Activated CD4-positive, alpha-beta T cell treated with anti-CD3 and anti-CD28 coated beads, Interleukin-2, amount 10 ng/mL, durations not matched to agents 24 days and 14 days (primary cell): ENCODE data around the gene PFKFB4. TPM values are rescaled to one million over a fixed set of nuclear protein-coding genes. Genes with fewer than 3 reads are reported as not detected.
"Not testable (repeated sequence)": the region's sequence is repeated elsewhere in the genome, so short reads cannot be mapped to it uniquely, and the experiment has no call there.

Experiments used
- DNase-seq: peaks from one replicate; pipeline ENCODE4 v3.0.0; 2022
- H3K27ac Mint-ChIP-seq: one replicate; pipeline ENCODE4 v1.8.0; 2022; ENCODE audit warnings: mild to moderate bottlenecking, mixed read lengths
- H3K27me3 Mint-ChIP-seq: one replicate; pipeline ENCODE4 v1.8.0; 2022; ENCODE audit warnings: mixed read lengths
- H3K36me3 Mint-ChIP-seq: one replicate; pipeline ENCODE4 v1.8.0; 2022; ENCODE audit warnings: low read depth, mild to moderate bottlenecking, mixed read lengths
- H3K4me1 Mint-ChIP-seq: one replicate; pipeline ENCODE4 v1.8.0; 2021; ENCODE audit warnings: mixed read lengths
- H3K4me3 Mint-ChIP-seq: one replicate; pipeline ENCODE4 v1.8.0; 2022; ENCODE audit warnings: mild to moderate bottlenecking, moderate library complexity, mixed read lengths
- H3K9me3 Mint-ChIP-seq: one replicate; pipeline ENCODE4 v1.8.0; 2021; ENCODE audit warnings: mixed read lengths
- intact Hi-C: fragments of 100-400 bp; cut with micrococcal nuclease; formaldehyde crosslinking; loops from one replicate; pipeline ENCODE4 v1.15.1; 2023
- total RNA-seq: library from RNA; stranded (reverse); gene quantifications from 2 replicates; pipeline ENCODE4 v1.2.3, GENCODE V29; 2022

PFKFB4 gene
- total RNA-seq, 1 donor from 2014 or later, result 44.0 TPM

DNA sequence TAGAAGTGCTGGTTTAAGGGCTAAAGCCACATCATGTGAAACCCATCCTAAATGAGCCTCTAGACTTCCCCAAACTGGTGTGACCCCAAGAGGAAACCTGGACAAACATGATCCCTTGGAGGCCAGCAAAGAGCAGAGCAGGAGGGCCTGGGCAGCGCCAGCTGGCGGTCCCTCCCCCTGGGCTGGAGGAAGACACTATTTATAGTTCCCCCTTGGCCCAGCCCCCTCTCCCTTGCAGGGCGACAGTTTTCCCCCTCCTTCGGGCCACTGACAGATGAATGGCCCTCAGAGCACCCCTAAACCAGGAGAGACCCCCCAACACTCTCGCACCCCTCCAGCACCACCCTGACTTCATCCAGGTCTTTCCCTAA, 4.0 kb upstream of the PFKFB4 start:
- no peaks in the 10 kb centered on the region for H3K9me3 Mint-ChIP-seq
- H3K27ac Mint-ChIP-seq, result peak overlapping the region; percentile 20
- peaks cover 29% of the 10 kb centered on the region for H3K4me1 Mint-ChIP-seq
- intact Hi-C loops, result no loop called here
- H3K4me3 Mint-ChIP-seq, result no peak overlapping the region
- no peak for DNase-seq
- H3K27me3 Mint-ChIP-seq, result no peaks in the 10 kb centered on the region
- no peaks in the 10 kb centered on the region for H3K36me3 Mint-ChIP-seq

DNA sequence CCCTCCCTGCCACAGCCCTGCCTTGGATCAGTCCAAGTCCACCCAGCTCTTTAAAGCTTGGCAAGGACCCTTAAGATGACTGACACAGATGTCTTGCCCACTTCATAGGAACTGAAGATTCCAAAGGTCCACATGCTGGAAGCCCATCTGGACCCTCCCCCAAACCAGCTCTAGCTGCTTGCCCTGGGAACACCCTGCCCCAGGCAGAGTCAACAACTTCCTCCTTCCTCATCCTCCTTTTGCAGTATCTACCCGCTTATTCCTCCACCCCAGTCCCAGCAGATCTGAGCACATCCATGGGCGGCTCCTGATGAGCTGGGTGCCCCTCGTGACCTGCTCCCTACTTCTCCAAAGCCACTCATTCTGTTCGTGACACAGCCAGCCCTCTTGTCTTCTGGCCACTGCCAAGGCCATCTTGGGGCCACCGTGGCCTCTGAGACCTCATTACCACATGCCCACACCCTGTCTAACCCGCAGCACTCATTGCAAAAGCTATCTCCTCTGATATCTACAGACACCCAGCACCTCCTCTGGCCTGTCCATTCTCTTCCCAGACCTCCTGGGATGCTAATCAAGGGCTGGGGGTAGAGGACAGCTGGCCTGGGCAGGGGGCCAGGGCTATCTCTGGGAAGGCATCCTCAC, 2.0 kb upstream of the PFKFB4 start:
- H3K27ac Mint-ChIP-seq, result peak overlapping the region; percentile 61
- no peaks in the 10 kb centered on the region for H3K27me3 Mint-ChIP-seq
- peak overlapping the region; percentile 36 for H3K4me3 Mint-ChIP-seq
- peaks cover 45% of the 10 kb centered on the region for H3K4me1 Mint-ChIP-seq
- H3K36me3 Mint-ChIP-seq, result peaks cover 11% of the 10 kb centered on the region
- no peaks in the 10 kb centered on the region for H3K9me3 Mint-ChIP-seq
- no peak for DNase-seq
- intact Hi-C loops, result loop anchor here (1.0 to 5.0 kb wide), 3 partner anchors 51 to 318 kb away; partner anchors contain the start of genes SLC26A6 and ZNF589

DNA sequence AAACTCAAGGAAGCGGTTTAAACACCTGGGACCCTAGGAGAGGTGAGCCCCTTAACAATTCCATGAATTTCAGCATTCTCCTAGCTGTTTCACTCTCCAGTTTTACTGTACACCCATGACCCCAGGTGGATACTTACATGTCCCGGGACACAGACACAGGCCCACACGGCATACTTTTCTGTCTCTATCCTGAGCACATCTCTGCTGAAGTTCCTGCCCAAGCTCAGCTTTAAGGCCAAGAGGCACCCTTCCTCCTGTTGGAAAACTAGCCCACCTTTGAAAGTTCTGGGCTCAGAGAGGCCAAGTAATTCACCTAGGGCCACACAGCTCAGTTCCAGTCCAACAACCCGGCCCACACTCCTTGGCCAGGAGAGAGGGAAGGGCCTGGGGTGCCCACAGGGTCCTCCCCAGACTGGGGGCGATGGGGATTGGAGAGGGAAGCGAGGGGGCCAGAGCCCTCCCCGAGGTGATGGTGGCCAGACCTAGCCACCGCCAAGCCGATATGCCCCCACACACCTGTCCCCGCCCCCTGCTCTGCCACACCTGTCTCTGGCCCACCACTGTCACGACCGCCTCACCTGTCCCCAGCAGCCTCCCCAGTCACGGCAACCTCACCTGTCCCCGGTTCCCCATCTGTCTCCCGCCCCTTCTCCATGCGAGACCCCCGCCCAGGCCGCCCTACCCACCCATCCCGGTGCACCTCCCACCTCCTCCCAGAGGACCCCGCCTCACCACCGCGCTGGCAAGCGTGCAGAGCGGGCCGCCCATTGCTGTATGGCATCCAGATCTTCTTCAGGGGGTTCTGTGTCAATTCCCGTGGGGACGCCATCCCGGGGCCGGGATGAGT, 431 bp downstream of the PFKFB4 start:
- Mint-ChIP-seq H3K36me3 (peaks cover 18% of the 10 kb centered on the region), H3K9me3 (no peaks in the 10 kb centered on the region), H3K4me3 (peak overlapping the region; percentile 93), H3K27ac (peak overlapping the region; percentile 97), H3K4me1 (peaks cover 46% of the 10 kb centered on the region), H3K27me3 (no peaks in the 10 kb centered on the region)
- peak; percentile 70 for DNase-seq
- intact Hi-C loops, result loop anchor here (2.0 to 5.0 kb wide), 4 partner anchors 49 to 287 kb away; partner anchors contain the start of genes CCDC51 and TMA7

DNA sequence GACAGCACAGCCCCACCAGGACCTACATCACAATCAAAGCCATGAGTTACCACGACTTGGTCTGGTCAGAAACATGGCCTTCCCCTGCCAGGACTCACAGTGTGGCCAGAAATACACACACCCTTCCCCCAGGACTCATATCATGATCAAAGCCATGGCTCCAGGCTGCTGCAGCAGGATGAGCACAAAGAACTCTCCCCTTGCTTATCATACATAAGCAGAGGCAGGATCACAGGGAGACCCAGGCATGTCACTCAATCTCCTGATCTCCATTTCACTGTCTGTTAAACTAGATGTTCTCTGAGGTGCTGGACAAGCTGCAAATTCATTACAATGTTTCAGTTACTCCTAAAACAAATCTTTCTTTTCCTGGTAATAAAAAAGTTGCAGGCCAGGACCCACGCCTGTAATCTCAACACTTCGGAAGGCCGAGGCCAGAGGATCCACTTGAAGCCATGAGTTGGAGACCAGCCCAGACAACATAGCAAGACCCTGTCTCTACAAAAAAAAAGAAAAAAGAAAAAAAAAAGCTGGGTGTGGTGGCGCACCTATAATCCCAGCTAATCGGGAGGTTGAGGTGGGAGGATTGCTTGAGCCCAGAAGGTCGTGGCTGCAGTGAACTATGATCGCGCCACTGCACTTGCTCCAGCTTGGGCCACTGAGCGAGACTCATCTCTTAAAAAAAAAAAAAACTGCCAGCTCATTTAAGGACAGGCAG, 1.2 kb downstream of the PFKFB4 start:
- Mint-ChIP-seq H3K27ac (peak overlapping the region; percentile 63), H3K4me3 (peak overlapping the region; percentile 93), H3K27me3 (no peaks in the 10 kb centered on the region), H3K4me1 (peaks cover 51% of the 10 kb centered on the region), H3K9me3 (no peaks in the 10 kb centered on the region), H3K36me3 (peaks cover 24% of the 10 kb centered on the region)
- intact Hi-C loops, result loop anchor here (5.0 kb wide), 1 partner anchor 48 kb away; no protein-coding TSS in a partner anchor
- no peak for DNase-seq

DNA sequence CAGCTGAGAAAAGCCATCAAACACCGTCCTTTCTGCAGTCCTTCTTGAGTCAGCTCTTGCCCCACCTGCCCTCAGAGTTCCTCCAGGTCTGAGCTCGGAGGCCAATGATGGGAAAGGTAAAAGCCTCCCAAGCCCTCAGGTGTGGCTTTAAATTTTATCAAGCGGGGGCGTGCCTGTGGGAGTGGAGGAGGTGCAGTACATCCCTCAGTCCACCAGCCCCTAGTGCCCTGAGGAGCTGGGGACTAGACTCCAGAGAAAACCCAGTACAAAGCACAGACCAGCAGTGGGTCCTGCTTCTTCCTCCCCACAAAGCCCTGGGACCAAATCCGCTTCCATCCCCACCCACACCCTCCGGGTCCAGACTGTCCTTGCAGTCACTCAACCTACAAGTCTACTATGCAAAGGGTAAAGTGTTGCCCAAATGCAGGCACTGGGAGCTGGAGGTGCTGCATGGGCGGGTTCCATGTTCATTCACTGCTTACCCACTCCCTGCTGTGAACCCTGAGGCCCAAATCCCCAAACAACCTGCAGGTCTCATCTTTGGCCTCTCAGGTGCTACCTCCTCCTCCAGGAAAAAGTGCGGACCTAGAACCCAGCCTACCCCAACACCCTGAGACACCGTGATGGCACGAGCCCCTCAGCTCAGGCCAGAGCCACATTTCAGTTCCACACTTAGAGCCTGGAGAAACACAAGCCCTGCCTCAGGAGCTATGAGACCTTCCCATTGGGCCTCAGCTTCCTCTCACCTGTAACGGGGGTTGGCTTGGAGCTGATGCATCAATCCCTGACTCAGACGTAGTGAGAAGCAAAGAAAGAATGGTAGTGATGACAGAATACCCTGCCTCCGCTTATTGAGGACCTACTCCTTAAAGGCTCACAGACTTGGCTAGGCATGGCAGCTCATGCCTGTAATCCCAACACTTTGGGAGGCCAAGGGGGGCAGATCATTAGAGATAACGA, 2.4 kb downstream of the PFKFB4 start:
- no peak overlapping the region for H3K27ac Mint-ChIP-seq
- intact Hi-C loops, result no loop called here
- H3K4me1 Mint-ChIP-seq, result peaks cover 48% of the 10 kb centered on the region

DNA sequence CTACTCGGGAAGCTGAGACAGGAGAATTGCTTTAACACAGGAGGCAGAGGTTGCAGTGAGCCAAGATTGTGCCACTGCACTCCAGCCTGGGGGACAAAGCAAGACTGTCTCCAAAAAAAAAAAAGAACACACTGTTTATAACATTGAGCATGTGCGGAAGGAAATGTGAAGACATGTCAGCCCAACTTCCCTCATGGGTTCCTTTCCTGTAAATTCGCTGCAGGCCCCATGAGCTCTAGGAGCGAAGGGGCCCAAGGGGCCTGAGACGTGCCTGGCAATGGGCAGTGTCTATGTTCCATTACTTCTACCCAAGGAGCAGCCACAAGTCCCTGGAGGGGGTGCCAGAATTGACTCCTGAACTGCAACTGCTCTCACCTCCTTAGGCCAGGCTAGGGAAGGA, 3.2 kb downstream of the PFKFB4 start:
- no peak for DNase-seq
- intact Hi-C loops, result no loop called here
- Mint-ChIP-seq H3K27me3 (no peaks in the 10 kb centered on the region), H3K9me3 (no peaks in the 10 kb centered on the region), H3K27ac (no peak overlapping the region), H3K4me1 (peaks cover 45% of the 10 kb centered on the region), H3K36me3 (peaks cover 32% of the 10 kb centered on the region), H3K4me3 (peak overlapping the region; percentile 15)

More for the DNA sequence above, 2.4 kb downstream of the PFKFB4 start:
- peaks cover 28% of the 10 kb centered on the region for H3K36me3 Mint-ChIP-seq
- no peaks in the 10 kb centered on the region for H3K27me3 Mint-ChIP-seq
- DNase-seq, result no peak
- H3K9me3 Mint-ChIP-seq, result no peaks in the 10 kb centered on the region
- H3K4me3 Mint-ChIP-seq, result peak overlapping the region; percentile 93

DNA sequence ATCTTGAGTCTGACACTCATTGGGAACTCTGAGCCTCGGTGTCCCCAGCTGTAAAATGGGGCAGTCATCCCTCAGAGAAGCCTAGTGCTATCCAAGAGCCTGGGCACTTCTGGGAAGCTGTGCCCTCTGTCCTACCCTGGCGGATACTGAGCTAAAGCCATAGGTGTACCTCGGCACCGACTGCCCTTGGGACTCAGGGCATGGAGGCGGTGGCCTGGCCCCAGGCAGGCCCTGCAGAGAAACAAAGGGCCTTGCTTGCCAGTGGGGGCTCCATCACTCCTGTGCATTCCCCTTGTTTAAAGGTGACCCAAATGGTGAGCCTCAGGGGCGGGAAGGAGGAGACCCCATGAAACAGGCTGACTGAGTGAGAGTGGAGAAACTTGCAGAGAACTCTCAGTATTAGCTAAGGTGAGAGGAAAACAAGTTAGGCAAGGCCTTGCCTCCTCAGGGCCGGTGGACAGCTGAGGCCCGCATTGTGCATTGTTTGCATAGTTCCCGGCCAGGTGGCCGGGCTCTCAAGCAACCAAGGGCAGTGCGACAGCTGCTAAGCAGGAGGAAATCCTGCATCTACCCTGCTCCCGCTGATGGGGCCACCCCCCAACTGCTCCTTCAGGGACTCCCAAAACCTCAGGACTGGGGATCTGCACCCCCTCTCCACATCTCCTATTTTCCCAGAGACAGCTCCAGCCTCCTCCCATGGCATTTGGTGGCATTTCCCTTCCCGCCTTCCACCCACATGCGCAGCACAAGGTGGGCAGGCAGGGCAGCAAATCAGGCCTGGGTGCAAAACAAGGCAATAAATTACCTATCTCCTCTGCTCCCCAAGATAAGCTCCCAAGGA, 4.3 kb downstream of the PFKFB4 start:
- Mint-ChIP-seq H3K4me1 (peaks cover 42% of the 10 kb centered on the region), H3K4me3 (no peak overlapping the region), H3K27ac (no peak overlapping the region), H3K27me3 (no peaks in the 10 kb centered on the region), H3K36me3 (peaks cover 39% of the 10 kb centered on the region), H3K9me3 (no peaks in the 10 kb centered on the region)
- intact Hi-C loops, result no loop called here
- no peak for DNase-seq

DNA sequence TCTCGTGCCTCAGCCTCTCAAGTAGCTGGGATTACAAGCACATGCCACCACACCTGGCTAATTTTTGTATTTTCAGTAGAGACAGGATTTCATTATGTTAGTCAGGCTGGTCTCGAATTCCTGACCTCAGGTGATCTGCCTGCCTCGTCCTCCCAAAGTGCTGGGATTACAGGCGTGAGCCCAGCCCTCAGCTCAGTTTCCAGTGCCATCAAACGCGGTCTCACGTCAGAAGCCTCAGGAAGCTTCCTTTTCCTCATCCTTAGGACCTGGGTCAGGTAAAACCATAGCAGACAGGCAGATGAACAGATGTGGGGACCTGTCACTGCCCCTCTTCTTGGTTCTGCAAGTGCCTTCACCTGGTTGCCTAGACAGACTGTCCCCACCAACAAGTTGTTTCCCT, 5.0 kb downstream of the PFKFB4 start:
- intact Hi-C loops, H3K9me3 Mint-ChIP-seq, H3K4me3 Mint-ChIP-seq, H3K27ac Mint-ChIP-seq, H3K27me3 Mint-ChIP-seq, DNase-seq: not testable (repeated sequence)
- peaks cover 46% of the 10 kb centered on the region for H3K36me3 Mint-ChIP-seq
- H3K4me1 Mint-ChIP-seq, result peaks cover 42% of the 10 kb centered on the region

DNA sequence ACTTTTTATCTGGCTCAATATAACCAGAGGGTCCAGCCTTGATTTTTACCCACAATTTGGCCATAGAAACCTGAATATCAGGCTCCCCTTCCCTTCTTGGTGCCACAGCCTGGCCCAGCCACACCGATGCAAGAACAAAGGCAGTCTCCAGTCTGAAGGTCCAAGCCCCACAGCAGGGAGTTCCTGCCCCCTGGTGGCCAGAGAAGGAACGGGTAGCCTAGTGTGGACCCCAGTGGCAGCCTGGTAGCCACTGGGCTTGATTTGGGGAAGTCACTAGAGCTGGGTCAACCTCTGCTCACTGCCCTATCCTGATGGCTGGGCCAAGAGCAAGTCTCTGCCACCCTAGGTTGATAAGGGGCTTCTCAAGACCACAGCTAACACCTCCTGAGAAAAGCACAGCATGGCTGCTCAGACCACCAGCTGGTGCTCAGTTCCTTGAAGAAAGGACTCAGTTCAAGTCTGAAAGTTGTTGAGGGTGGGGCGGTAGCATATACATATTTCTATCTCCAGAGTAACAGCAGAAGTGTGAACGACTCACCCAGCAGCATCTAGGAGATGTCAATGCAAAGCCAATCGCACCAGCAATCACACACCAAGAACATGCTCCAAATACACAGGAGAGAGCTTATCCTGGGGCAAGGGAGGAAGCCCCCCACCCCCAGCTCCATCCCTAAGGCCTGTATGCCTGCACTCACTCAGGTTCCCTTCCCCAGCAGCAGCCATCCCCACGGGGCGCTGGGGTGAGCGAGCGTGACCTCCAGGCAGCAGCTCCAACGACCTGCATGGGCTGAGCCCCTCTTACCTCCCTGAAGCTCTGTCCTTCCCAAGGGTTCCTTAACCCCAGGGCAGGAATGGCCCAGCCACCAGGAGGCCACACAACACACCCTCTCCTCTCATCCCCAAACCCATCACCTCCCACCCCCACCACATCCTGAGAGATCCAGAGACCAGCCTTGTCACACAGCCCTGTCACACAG, 7.6 kb downstream of the PFKFB4 start:
- Mint-ChIP-seq H3K27me3 (no peaks in the 10 kb centered on the region), H3K27ac (peak overlapping the region; percentile 37), H3K4me1 (peaks cover 24% of the 10 kb centered on the region), H3K9me3 (no peaks in the 10 kb centered on the region), H3K36me3 (peaks cover 55% of the 10 kb centered on the region), H3K4me3 (no peak overlapping the region)
- peak; percentile 95 for DNase-seq
- intact Hi-C loops, result loop anchor here (1.0 to 2.0 kb wide), 4 partner anchors 83 to 276 kb away; partner anchors contain the start of genes CCDC51 and TMA7

DNA sequence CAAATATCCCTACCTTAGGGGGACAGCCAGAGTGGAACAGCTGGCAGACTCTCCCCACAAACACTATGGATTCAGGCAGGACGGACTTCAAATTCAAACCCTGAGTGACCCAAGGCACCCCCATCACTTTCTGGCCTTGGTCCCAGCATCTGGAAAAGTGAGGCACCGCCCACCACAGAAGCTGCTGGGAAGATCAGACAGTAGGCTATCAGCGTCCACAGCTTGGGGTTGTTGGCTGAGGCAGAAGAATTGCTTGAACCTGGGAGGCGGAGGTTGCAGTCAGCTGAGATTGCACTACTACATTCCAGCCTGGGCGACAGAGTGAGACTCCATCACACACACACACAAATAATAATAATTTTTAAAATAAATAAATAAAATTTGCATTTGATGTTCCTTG, 8.5 kb downstream of the PFKFB4 start:
- H3K4me3 Mint-ChIP-seq, result no peak overlapping the region
- H3K9me3 Mint-ChIP-seq, result no peaks in the 10 kb centered on the region
- intact Hi-C loops, result loop anchor here (1.0 to 2.0 kb wide), 4 partner anchors 82 to 275 kb away; partner anchors contain the start of genes CCDC51 and TMA7
- no peak for DNase-seq
- H3K36me3 Mint-ChIP-seq, result peaks cover 52% of the 10 kb centered on the region
- peaks cover 17% of the 10 kb centered on the region for H3K4me1 Mint-ChIP-seq
- H3K27me3 Mint-ChIP-seq, result no peaks in the 10 kb centered on the region
- H3K27ac Mint-ChIP-seq, result no peak overlapping the region

DNA sequence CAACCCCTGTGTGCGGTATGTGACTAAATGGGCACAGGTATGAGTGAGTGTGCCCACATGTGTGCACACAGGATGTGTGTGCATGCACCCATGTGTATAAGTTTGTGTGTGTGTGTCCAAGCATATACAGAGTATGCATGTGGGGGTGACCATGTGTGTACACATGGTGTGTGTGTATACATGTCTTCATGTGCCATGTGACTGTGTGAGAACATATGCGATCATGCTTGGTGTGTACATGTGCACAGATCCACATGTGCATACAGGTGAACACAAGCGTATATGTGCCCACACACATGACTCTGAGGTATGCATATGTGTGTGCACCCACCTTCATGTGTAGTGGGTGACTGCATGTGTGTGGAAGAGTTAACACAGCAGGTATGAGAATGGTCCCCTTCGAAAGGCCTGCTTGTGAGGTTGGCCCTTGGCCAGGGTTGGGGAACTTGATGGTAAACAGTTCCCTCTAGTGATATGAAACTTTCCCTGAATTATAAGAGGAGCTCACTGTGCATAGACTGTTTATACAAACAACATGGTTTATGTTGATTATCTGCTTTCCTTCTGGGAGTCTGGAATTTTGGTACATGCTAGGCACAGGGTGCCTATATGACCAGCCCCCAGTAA, 10.3 kb downstream of the PFKFB4 start:
- no peaks in the 10 kb centered on the region for H3K27me3 Mint-ChIP-seq
- no peak overlapping the region for H3K4me3 Mint-ChIP-seq
- H3K9me3 Mint-ChIP-seq, result no peaks in the 10 kb centered on the region
- peak; percentile 54 for DNase-seq
- intact Hi-C loops, result no loop called here
- peaks cover 57% of the 10 kb centered on the region for H3K36me3 Mint-ChIP-seq
- H3K4me1 Mint-ChIP-seq, result peaks cover 15% of the 10 kb centered on the region
- H3K27ac Mint-ChIP-seq, result no peak overlapping the region
